SK-N-SH treated with all-trans-retinoic acid at 6 μM for 48 hours (cell line): ENCODE results near the gene ATP8B3.

Experiments
- ARNTL ChIP-seq: fragments of 450-650 bp; formaldehyde crosslinking; IDR thresholded peaks from 2 replicates; pipeline ENCODE4 v1.5.0; 2020; ENCODE audit warnings: low read depth, mild to moderate bottlenecking, moderate library complexity, borderline replicate concordance
- CSDC2 ChIP-seq: fragments of 250-450 bp; sonication (Bioruptor Pico); IDR thresholded peaks from 2 replicates; pipeline ENCODE4 v1.5.0; 2020; ENCODE audit warnings: mild to moderate bottlenecking, moderate library complexity
- ESRRG ChIP-seq: fragments of 250-450 bp; sonication (Bioruptor Pico); IDR thresholded peaks from 2 replicates; pipeline ENCODE4 v1.6.1; 2021; ENCODE audit warnings: mild to moderate bottlenecking
- RARB ChIP-seq: fragments of 250-450 bp; sonication (Bioruptor Pico); IDR thresholded peaks from 2 replicates; pipeline ENCODE4 v1.8.0; 2021; ENCODE audit warnings: mild to moderate bottlenecking, moderate library complexity
- ZFP3 ChIP-seq: fragments of 250-450 bp; sonication (Bioruptor Pico); IDR thresholded peaks from 2 replicates; pipeline ENCODE4 v1.5.0; 2020; ENCODE audit warnings: mild to moderate bottlenecking, moderate library complexity
- ZFP30 ChIP-seq: fragments of 450-650 bp; formaldehyde crosslinking; IDR thresholded peaks from 2 replicates; pipeline ENCODE4 v1.5.0; 2022; ENCODE audit warnings: mild to moderate bottlenecking, moderate library complexity
- ZNF565 ChIP-seq: fragments of 450-650 bp; formaldehyde crosslinking; conservative IDR thresholded peaks from 2 replicates; pipeline ENCODE4 v1.5.0; 2020; ENCODE audit warnings: low read depth, mild to moderate bottlenecking, moderate library complexity
- ZNF70 ChIP-seq: fragments of 450-650 bp; formaldehyde crosslinking; IDR thresholded peaks from 2 replicates; pipeline ENCODE4 v1.5.0; 2020; ENCODE audit warnings: mild to moderate bottlenecking, moderate library complexity
- ZNF8 ChIP-seq: fragments of 450-650 bp; formaldehyde crosslinking; IDR thresholded peaks from 2 replicates; pipeline ENCODE4 v1.5.0; 2020; ENCODE audit warnings: mild to moderate bottlenecking, moderate library complexity
- TF ChIP-seq, protein P1 (sequence below): fragments of 250-450 bp; sonication (Bioruptor Pico); IDR thresholded peaks from 2 replicates; pipeline ENCODE4 v1.5.1; 2020; ENCODE audit warnings: low read depth, mild to moderate bottlenecking, moderate library complexity
- TF ChIP-seq, protein P2 (sequence below): fragments of 250-450 bp; sonication (Bioruptor Pico); IDR thresholded peaks from 2 replicates; pipeline ENCODE4 v1.5.1; 2021; ENCODE audit warnings: mild to moderate bottlenecking, moderate library complexity

DNA sequence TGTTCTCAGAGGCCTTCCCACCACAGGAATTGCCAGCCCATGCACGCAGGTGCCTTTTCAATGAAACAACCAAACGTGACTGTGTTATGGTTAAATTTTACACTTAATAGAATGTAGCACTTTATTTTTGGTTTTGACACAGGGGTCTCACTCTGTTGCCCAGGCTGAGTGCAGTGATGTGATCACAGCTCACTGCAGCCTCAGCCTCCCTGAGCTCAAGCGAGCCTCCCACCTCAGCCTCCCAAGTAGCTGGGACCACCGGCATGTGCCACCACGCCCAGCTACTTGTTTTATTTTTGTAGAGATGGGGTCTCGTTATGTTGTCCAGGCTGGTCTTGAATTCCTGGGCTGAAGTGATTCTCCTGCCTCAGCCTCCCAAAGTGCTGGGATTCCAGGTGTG, 7.2 kb downstream of the ATP8B3 start:
- TF ChIP-seq ESRRG, result no peak
- TF ChIP-seq ZFP30, result no peak
- TF ChIP-seq ZFP3 (CRISPR knock-in tag), result no peak
- TF ChIP-seq CSDC2 (CRISPR knock-in tag), result no peak
- no peak for TF ChIP-seq RARB (CRISPR knock-in tag)
- TF ChIP-seq, protein P1, sequence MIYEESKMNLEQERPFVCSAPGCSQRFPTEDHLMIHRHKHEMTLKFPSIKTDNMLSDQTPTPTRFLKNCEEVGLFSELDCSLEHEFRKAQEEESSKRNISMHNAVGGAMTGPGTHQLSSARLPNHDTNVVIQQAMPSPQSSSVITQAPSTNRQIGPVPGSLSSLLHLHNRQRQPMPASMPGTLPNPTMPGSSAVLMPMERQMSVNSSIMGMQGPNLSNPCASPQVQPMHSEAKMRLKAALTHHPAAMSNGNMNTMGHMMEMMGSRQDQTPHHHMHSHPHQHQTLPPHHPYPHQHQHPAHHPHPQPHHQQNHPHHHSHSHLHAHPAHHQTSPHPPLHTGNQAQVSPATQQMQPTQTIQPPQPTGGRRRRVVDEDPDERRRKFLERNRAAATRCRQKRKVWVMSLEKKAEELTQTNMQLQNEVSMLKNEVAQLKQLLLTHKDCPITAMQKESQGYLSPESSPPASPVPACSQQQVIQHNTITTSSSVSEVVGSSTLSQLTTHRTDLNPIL, result no peak
- no peak for TF ChIP-seq ZNF8 (CRISPR knock-in tag)
- no peak for TF ChIP-seq ZNF70 (CRISPR knock-in tag)
- TF ChIP-seq ARNTL, result no peak
- TF ChIP-seq ZNF565 (CRISPR knock-in tag), result no peak
- TF ChIP-seq, protein P2, sequence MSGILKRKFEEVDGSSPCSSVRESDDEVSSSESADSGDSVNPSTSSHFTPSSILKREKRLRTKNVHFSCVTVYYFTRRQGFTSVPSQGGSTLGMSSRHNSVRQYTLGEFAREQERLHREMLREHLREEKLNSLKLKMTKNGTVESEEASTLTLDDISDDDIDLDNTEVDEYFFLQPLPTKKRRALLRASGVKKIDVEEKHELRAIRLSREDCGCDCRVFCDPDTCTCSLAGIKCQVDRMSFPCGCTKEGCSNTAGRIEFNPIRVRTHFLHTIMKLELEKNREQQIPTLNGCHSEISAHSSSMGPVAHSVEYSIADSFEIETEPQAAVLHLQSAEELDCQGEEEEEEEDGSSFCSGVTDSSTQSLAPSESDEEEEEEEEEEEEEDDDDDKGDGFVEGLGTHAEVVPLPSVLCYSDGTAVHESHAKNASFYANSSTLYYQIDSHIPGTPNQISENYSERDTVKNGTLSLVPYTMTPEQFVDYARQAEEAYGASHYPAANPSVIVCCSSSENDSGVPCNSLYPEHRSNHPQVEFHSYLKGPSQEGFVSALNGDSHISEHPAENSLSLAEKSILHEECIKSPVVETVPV (CRISPR knock-in tag), result no peak
